Activated T-cell treated with anti-CD3 and anti-CD28 coated beads, Interleukin-2, amount 50 U/mL, for 1 hour (primary cell): ENCODE data around the gene CCNQ.

Experiments
- DNase-seq: peaks from one replicate; pipeline ENCODE4 v3.0.0-alpha.2; 2020

The CCNQ gene

GRCh38 chrX:153572601-153573000 is 26.3 kb downstream of the CCNQ start:
- DNase-seq: no peak

- DNase-seq: no peak
Measured at GRCh38 chrX:153571534-153571908, 27.4 kb downstream of the CCNQ start.

- no peak for DNase-seq
Measured at GRCh38 chrX:153569475-153569874, 29.5 kb downstream of the CCNQ start.

GRCh38 chrX:153568451-153569011 is 30.4 kb downstream of the CCNQ start:
- no peak for DNase-seq

- no peak for DNase-seq
Measured at GRCh38 chrX:153565996-153566580, 32.9 kb downstream of the CCNQ start.

GRCh38 chrX:153564047-153564606 is 34.8 kb downstream of the CCNQ start:
- no peak for DNase-seq

- no peak for DNase-seq
Measured at GRCh38 chrX:153562546-153562945, 36.4 kb downstream of the CCNQ start.

GRCh38 chrX:153561337-153561736 is 37.6 kb downstream of the CCNQ start:
- no peak for DNase-seq

- DNase-seq: no peak
Measured at GRCh38 chrX:153560466-153560865, 38.5 kb downstream of the CCNQ start.

- DNase-seq: no peak
Measured at GRCh38 chrX:153560000-153560399, 38.9 kb downstream of the CCNQ start.

- no peak for DNase-seq
Measured at GRCh38 chrX:153557618-153558355, 41.2 kb downstream of the CCNQ start.

GRCh38 chrX:153556767-153557166 is 42.2 kb downstream of the CCNQ start:
- no peak for DNase-seq

GRCh38 chrX:153554519-153555167 is 44.3 kb downstream of the CCNQ start:
- peak; percentile 71 for DNase-seq

GRCh38 chrX:153551135-153551534 is 47.8 kb downstream of the CCNQ start:
- DNase-seq: no peak

- DNase-seq: no peak
Measured at GRCh38 chrX:153549807-153550206, 49.1 kb downstream of the CCNQ start.

GRCh38 chrX:153549231-153549630 is 49.7 kb downstream of the CCNQ start:
- DNase-seq: no peak

- no peak for DNase-seq
Measured at GRCh38 chrX:153547195-153547594, 51.7 kb downstream of the CCNQ start.

GRCh38 chrX:153546386-153546785 is 52.6 kb downstream of the CCNQ start:
- DNase-seq: no peak

- DNase-seq: no peak
Measured at GRCh38 chrX:153544727-153545126, 54.2 kb downstream of the CCNQ start.

GRCh38 chrX:153539979-153540358 is 59.0 kb downstream of the CCNQ start:
- DNase-seq: no peak

GRCh38 chrX:153539171-153539978 is 59.6 kb downstream of the CCNQ start:
- DNase-seq: peak; percentile 70

- DNase-seq: no peak
Measured at GRCh38 chrX:153538424-153538823, 60.5 kb downstream of the CCNQ start.
